GM10248 (cell line): ENCODE results near the gene ZNF408.

Source experiments
- CTCF ChIA-PET: fragments of 300-600 bp; sonication (Branson Sonifier 250); formaldehyde crosslinking; extraction: SDS; loops from one replicate; lab custom pipeline; 2021; ENCODE audit warnings: antibody characterized with exemption; lab: Yijun Ruan, JAX
- POLR2A ChIA-PET: fragments of 350-650 bp; sonication (Branson Sonifier 250); formaldehyde crosslinking; extraction: SDS; loops from one replicate; lab custom pipeline; 2020; ENCODE audit warnings: antibody characterized with exemption; lab: Yijun Ruan, JAX
- DNase-seq: peaks from one replicate; pipeline ENCODE4 v3.0.0; 2012; ENCODE audit errors: extremely low spot score
- TF ChIP-seq, protein P1 (sequence below): IDR thresholded peaks from 2 replicates; pipeline ENCODE4 v1.5.1; 2012; ENCODE audit warnings: mild to moderate bottlenecking, low read depth; ENCODE audit errors: extremely low read depth, missing control alignments, control extremely low read depth

ZNF408 gene

GRCh38 chr11:46662366-46662765, 38.5 kb upstream of the ZNF408 start:
- TF ChIP-seq, protein P1, sequence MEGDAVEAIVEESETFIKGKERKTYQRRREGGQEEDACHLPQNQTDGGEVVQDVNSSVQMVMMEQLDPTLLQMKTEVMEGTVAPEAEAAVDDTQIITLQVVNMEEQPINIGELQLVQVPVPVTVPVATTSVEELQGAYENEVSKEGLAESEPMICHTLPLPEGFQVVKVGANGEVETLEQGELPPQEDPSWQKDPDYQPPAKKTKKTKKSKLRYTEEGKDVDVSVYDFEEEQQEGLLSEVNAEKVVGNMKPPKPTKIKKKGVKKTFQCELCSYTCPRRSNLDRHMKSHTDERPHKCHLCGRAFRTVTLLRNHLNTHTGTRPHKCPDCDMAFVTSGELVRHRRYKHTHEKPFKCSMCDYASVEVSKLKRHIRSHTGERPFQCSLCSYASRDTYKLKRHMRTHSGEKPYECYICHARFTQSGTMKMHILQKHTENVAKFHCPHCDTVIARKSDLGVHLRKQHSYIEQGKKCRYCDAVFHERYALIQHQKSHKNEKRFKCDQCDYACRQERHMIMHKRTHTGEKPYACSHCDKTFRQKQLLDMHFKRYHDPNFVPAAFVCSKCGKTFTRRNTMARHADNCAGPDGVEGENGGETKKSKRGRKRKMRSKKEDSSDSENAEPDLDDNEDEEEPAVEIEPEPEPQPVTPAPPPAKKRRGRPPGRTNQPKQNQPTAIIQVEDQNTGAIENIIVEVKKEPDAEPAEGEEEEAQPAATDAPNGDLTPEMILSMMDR, result no peak
- CTCF ChIA-PET, result interaction anchor here (1.4 kb wide), 1 partner anchor 10 kb away, joined by 4 read pairs; no protein-coding TSS in a partner anchor
- no peak for DNase-seq
- POLR2A ChIA-PET, result no interaction called here

DNA sequence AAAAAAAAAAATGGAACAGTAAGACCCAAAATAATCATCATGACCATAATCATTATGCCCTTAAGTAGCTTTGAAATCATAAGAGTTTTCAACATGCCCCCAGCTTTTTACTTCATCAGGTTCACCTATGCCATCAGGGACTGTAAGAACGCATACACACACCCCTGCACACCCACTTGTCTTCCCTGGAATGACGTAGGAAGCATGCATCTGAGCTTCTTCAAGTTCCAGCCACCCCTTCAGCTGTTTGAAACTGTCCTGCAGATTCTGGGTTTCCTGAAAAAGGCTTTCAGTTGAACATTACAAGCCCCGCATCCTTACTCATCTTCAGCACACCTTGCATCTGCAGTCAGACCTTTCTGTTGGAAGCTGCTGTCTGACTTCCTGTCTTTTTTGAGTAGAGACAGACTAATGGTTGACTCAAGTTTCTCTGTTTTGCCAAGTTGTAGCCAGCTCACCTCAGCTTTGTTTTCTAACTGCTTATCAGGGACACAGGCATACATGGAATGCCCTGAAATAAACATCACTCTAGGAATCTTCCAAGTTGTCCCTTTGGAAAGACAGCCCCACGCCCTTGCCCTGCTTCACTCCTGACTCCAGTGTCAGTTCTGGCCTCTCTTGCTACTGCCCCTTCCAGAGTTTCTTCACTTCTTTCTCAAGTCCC, 37.4 kb upstream of the ZNF408 start:
- TF ChIP-seq, protein P1, result no peak
- ChIA-PET CTCF (interaction anchor here (0.6 to 1.4 kb wide), 4 partner anchors 9 to 94 kb away, joined by 3 to 4 read pairs (median 3); no protein-coding TSS in a partner anchor), POLR2A (interaction anchor here (0.6 kb wide), 1 partner anchor 10 kb away, joined by 3 read pairs; no protein-coding TSS in a partner anchor)
- DNase-seq, result no peak

DNA sequence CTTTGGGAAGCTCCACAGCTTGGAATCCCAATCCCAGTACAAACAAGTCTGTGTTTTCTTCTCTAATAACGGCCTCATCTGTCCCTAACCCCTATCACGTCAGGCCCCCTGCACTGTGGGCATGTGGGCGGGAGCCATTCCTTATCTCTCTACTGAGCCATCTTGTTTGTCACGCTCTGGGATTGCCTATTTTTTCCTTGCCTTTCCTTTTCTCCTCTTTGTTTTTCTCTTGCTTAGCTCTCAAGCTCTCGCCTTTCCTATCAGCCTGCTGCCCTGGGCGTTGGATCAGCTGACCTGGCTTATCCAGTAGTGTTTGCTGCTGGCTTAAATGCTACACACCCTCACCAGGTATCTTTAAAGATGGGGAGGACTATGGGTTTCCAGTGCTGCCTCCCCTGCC, 36.2 kb upstream of the ZNF408 start:
- POLR2A ChIA-PET, result no interaction called here
- TF ChIP-seq, protein P1, result no peak
- CTCF ChIA-PET, result no interaction called here
- DNase-seq, result no peak

DNA sequence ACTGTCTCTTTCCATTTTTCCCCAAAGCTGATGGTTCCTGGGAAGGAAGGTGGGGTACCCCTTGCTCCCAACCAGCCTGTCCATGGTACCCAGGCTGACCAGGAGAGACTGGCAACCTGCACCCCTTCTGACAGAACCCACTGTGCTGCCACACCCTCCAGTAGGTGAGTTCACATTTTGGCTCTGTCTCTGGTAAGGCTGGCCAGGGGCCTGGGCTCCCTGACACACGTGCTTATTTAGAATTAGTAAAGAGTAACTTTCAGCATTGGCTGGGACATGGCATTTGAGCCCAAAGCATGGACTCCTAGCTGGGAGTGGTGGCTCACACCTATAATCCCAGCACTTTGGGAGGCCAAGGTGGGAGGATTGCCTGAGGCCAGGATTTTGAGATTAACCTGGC, 35.5 kb upstream of the ZNF408 start:
- TF ChIP-seq, protein P1, result no peak
- DNase-seq, result no peak
- CTCF ChIA-PET, result no interaction called here
- POLR2A ChIA-PET, result no interaction called here

GRCh38 chr11:46666516-46666915, 34.3 kb upstream of the ZNF408 start:
- TF ChIP-seq, protein P1, result no peak
- ChIA-PET POLR2A (no interaction called here), CTCF (no interaction called here)
- DNase-seq, result no peak

DNA sequence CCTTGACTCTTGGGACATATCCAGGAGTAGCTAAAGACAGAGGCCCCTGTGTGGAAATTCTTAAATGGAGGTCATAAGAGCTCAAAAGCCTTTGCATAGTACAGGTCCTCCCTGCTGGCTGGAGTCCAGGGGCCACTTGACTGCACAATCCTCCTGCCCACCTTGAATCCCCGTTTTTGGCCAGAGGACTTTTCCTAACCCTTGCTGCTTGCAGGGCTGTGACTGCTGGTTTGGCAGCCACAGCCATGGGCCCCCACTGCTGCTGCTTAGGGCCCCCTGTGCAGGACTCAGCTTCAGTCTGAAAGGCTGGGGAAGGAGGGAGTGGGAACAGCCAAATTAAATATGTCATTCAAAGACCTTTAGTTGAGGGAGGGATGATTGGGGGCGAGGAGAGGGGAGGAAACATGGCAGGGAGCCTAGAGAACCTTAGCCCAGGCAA, 33.8 kb upstream of the ZNF408 start:
- ChIA-PET POLR2A (no interaction called here), CTCF (no interaction called here)
- TF ChIP-seq, protein P1, result no peak
- no peak for DNase-seq
